Fibroblast of lung (primary cell): ENCODE measurements around the gene BMPR1A. TPM values are rescaled to one million over a fixed set of nuclear protein-coding genes. Genes with fewer than 3 reads are reported as not detected.

Experiments
- DNase-seq, 2 donors: peaks; one replicate each; pipeline versions ENCODE4 v3.0.0 to v3.0.0-alpha.2; 2010; ENCODE audit warnings: low read depth in 2 of 2
- H2AFZ ChIP-seq: 2 replicates; pipeline ENCODE4 v1.5.1; 2012; ENCODE audit warnings: low read length, control low read depth, inconsistent platforms
- H3K27ac ChIP-seq: 2 replicates; pipeline ENCODE4 v1.5.1; 2011; ENCODE audit warnings: low read length, control low read depth; ENCODE audit not compliant: insufficient read depth
- H3K27me3 ChIP-seq: 2 replicates; pipeline ENCODE4 v1.5.1; 2011; ENCODE audit warnings: mild to moderate bottlenecking, low read length; ENCODE audit not compliant: control insufficient read depth, insufficient read depth
- H3K36me3 ChIP-seq: 2 replicates; pipeline ENCODE4 v1.5.1; 2011; ENCODE audit warnings: low read length; ENCODE audit not compliant: control insufficient read depth, insufficient read depth
- H3K4me1 ChIP-seq: 2 replicates; pipeline ENCODE4 v1.5.1; 2011; ENCODE audit warnings: low read length; ENCODE audit not compliant: control insufficient read depth, insufficient read depth; ENCODE audit errors: extremely low read depth
- H3K4me2 ChIP-seq: 2 replicates; pipeline ENCODE4 v1.5.1; 2011; ENCODE audit warnings: low read length, control low read depth; ENCODE audit not compliant: insufficient read depth; ENCODE audit errors: extremely low read depth
- H3K4me3 ChIP-seq, 4 experiments: fragments of 200-600 bp in 1 of 4; sonication (generic) in 1 of 4; replicated peaks in 1 of 4; 2 replicates each; pipeline ENCODE4 v1.5.1; 2011 to 2016; ENCODE audit warnings: low read length in 4 of 4, low read depth in 3 of 4, mild to moderate bottlenecking in 3 of 4, control low read depth in 2 of 4, inconsistent platforms in 1 of 4, mixed read lengths in 1 of 4; ENCODE audit not compliant: insufficient read depth in 1 of 4; ENCODE audit errors: control extremely low read depth in 1 of 4
- H3K79me2 ChIP-seq: 2 replicates; pipeline ENCODE4 v1.5.1; 2012; ENCODE audit warnings: mild to moderate bottlenecking, low read length, inconsistent platforms; ENCODE audit not compliant: control insufficient read depth, insufficient read depth
- H3K9ac ChIP-seq: 2 replicates; pipeline ENCODE4 v1.5.1; 2011; ENCODE audit warnings: mild to moderate bottlenecking, low read length, control low read depth; ENCODE audit not compliant: insufficient read depth
- H3K9me3 ChIP-seq: 2 replicates; pipeline ENCODE4 v1.5.1; 2012; ENCODE audit warnings: low read depth, low read length; ENCODE audit not compliant: control insufficient read depth, insufficient read depth
- H4K20me1 ChIP-seq: 2 replicates; pipeline ENCODE4 v1.5.1; 2011; ENCODE audit warnings: low read length; ENCODE audit not compliant: control insufficient read depth, insufficient read depth; ENCODE audit errors: extremely low read depth
- EZH2 ChIP-seq: IDR thresholded peaks from 2 replicates; pipeline ENCODE4 v1.5.1; 2012; ENCODE audit warnings: low read length, control low read depth, mild to moderate bottlenecking; ENCODE audit errors: missing control alignments
- polyA plus RNA-seq, 2 donors: library from polyadenylated mRNA; depleted of rRNA in 1 of 2; stranded (reverse) in 1 of 2; unstranded in 1 of 2; fragments of >200 nt; gene quantifications; 2 replicates each; pipeline ENCODE4 v1.2.1, GENCODE V29; 2011 to 2012; ENCODE audit warnings: missing spikeins in 1 of 2
- total RNA-seq: library from RNA; depleted of rRNA; stranded (reverse); fragments of >200 nt; gene quantifications from 2 replicates; pipeline ENCODE4 v1.2.1, GENCODE V29; 2014
- TF ChIP-seq, protein P1 (sequence below), 2 donors: IDR thresholded peaks in 1 of 2; conservative IDR thresholded peaks in 1 of 2; 1 replicate in 1 of 2; 2 replicates in 1 of 2; pipeline ENCODE4 v1.5.1; 2011 to 2012; ENCODE audit warnings: low read length in 2 of 2, control low read depth in 1 of 2, inconsistent platforms in 1 of 2, low read depth in 1 of 2, mild to moderate bottlenecking in 1 of 2

Gene BMPR1A
- total and polyA plus RNA-seq, 2 donors (not counting 1 experiment from before 2014, with no cell fraction given), result 52.8 to 61.8 TPM

DNA sequence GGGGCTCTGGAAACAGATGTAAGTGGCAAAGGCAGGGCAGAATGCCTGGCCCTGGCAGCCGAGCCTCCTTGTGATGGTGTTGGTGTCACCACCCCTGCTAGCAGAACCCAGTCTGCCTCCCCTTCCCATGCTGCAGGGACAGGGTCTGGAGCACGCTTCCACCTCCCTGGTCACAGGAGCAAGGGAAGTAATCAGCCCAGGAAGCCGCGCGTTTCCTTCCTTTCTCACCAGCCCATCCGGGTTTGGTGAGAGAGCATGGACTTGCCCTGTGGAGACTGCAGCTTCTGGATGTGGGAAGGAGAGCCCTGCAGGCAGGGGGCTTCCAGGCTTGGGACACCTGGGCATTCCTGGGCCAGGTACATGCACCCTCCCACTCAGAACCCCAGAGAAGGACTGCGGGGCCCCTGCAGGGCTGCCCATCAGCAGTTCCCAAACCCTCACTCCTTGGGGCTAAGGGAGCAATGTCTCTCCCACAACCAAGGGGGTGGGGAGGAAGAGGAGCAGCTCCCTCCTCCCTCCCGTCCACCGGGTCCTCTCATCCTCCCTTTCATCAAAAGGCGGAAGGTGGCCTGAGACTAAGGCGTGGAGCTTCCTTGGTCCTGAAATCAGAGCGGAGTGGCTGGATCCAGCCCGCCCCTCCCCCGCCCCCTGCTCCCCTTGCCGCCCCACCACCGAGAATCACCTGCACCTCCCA, 199.2 kb downstream of the BMPR1A start:
- DNase-seq, result no peak
- H3K4me1 ChIP-seq, result peaks cover 17% of the 10 kb centered on the region
- no peak overlapping the region for H3K4me3 ChIP-seq
- no peaks in the 10 kb centered on the region for H3K79me2 ChIP-seq
- no peaks in the 10 kb centered on the region for H3K27me3 ChIP-seq
- H3K4me2 ChIP-seq, result no peak overlapping the region
- no peaks in the 10 kb centered on the region for H4K20me1 ChIP-seq
- no peak overlapping the region for H3K9ac ChIP-seq
- H3K36me3 ChIP-seq, result no peaks in the 10 kb centered on the region
- H3K27ac ChIP-seq, result no peak overlapping the region
- no peak overlapping the region for H2AFZ ChIP-seq
- no peak for TF ChIP-seq EZH2
- TF ChIP-seq, protein P1, sequence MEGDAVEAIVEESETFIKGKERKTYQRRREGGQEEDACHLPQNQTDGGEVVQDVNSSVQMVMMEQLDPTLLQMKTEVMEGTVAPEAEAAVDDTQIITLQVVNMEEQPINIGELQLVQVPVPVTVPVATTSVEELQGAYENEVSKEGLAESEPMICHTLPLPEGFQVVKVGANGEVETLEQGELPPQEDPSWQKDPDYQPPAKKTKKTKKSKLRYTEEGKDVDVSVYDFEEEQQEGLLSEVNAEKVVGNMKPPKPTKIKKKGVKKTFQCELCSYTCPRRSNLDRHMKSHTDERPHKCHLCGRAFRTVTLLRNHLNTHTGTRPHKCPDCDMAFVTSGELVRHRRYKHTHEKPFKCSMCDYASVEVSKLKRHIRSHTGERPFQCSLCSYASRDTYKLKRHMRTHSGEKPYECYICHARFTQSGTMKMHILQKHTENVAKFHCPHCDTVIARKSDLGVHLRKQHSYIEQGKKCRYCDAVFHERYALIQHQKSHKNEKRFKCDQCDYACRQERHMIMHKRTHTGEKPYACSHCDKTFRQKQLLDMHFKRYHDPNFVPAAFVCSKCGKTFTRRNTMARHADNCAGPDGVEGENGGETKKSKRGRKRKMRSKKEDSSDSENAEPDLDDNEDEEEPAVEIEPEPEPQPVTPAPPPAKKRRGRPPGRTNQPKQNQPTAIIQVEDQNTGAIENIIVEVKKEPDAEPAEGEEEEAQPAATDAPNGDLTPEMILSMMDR (conservative IDR thresholded peaks at IDR 0.05 in 1 of 2, IDR thresholded peaks at IDR 0.05 in 1 of 2; ENCODE audit: low read depth in 1 of 2, low read length in 2 of 2), result no peak
- H3K9me3 ChIP-seq, result no peaks in the 10 kb centered on the region

DNA sequence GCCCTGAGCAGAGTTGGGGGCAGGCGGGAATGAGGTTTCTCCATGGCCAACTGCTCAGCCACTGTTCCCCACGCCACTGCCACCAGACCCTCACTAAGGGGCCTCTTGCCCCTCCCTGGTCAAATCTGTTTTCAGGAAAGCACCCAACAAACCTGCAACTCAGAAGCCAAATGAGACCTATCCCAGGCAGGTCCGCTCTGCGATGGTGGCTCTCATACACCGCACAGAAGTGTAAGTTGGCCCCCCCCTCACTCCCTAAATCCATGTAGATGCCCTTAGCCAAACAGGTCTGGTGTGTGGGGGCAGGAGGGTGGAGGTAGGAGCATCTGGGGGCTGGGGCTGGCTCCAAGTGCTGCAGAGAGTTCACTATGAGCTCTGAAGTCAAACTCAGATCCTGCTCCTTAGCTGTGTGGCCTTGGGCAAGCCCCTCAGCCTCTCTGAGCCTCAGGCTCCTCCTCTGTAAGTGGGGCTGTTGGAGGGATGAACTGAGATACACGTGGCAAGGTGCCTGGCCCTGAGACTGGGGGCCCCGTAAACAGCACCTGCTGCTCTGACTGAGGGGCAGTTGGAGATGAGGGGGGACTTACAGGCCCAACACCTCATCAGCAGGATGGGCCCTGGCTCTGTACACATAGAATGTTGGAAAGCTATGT, 199.9 kb downstream of the BMPR1A start:
- no peaks in the 10 kb centered on the region for H3K79me2 ChIP-seq
- DNase-seq, result no peak
- no peaks in the 10 kb centered on the region for H3K9me3 ChIP-seq
- H3K9ac ChIP-seq, result no peak overlapping the region
- no peak overlapping the region for H3K27ac ChIP-seq
- H3K36me3 ChIP-seq, result no peaks in the 10 kb centered on the region
- H3K27me3 ChIP-seq, result no peaks in the 10 kb centered on the region
- H4K20me1 ChIP-seq, result no peaks in the 10 kb centered on the region
- TF ChIP-seq, protein P1 (conservative IDR thresholded peaks at IDR 0.05 in 1 of 2, IDR thresholded peaks at IDR 0.05 in 1 of 2; ENCODE audit: low read depth in 1 of 2, low read length in 2 of 2), result no peak
- TF ChIP-seq EZH2, result no peak
- H3K4me1 ChIP-seq, result peaks cover 20% of the 10 kb centered on the region
- no peak overlapping the region for H3K4me2 ChIP-seq
- H2AFZ ChIP-seq, result no peak overlapping the region
- no peak overlapping the region for H3K4me3 ChIP-seq

DNA sequence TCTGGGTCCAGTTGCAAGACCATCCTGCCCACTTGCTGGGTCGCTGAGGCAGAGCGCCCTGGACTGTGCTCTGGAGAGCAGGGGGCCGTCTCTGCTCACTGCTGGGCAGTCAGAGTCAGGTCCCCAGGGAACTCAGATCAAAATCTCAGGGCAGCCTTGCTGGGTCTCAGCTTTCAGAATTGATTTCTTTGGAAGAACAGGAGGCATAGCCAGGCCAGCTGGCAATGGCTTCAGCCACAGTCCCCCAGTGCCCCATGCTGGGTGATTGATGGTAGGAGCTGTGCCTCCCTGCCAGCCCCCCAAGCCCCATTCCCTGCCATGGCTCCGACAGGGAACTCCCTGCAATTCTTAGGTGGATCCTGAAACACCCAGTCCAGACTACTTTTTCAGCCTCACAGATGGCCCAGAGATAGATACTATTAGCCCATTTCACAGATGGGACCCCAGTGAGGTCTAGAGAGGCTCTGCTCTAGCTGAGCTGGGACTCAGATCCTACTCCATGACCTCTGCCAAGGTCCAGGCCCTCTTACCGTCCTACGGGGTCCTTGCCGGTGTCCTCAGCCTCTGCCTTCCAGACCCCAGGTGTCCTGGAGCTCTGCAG, 200.5 kb downstream of the BMPR1A start:
- Histone ChIP-seq H3K4me2 (no peak overlapping the region), H3K79me2 (no peaks in the 10 kb centered on the region), H3K4me1 (peaks cover 21% of the 10 kb centered on the region), H3K27me3 (no peaks in the 10 kb centered on the region), H3K9me3 (no peaks in the 10 kb centered on the region), H3K4me3 (no peak overlapping the region), H3K27ac (no peak overlapping the region), H4K20me1 (no peaks in the 10 kb centered on the region), H3K36me3 (no peaks in the 10 kb centered on the region), H2AFZ (no peak overlapping the region), H3K9ac (no peak overlapping the region)
- DNase-seq, result no peak
- TF ChIP-seq EZH2, result no peak
- TF ChIP-seq, protein P1 (conservative IDR thresholded peaks at IDR 0.05 in 1 of 2, IDR thresholded peaks at IDR 0.05 in 1 of 2; ENCODE audit: low read depth in 1 of 2, low read length in 2 of 2), result no peak
